C4-2B (cell line): ENCODE results near the gene SLC4A1AP.

Experiments used
- CTCF ChIP-seq: fragments of 450-650 bp; conservative IDR thresholded peaks from 2 replicates; pipeline ENCODE4 v1.5.1; 2017; ENCODE audit warnings: mild to moderate bottlenecking
- ZFX ChIP-seq: fragments of 450-650 bp; IDR thresholded peaks from 2 replicates; pipeline ENCODE4 v1.6.1; 2017

GRCh38 chr2:27638037-27638637, 25.6 kb upstream of the SLC4A1AP start:
- TF ChIP-seq CTCF, result no peak
- no peak for TF ChIP-seq ZFX
